ENCODE results near the gene OBP2B. TPM values are rescaled to one million over a fixed set of nuclear protein-coding genes. Genes with fewer than 3 reads are reported as not detected.

The OBP2B gene
- polyA plus RNA-seq, 3 donors, result not detected

DNA sequence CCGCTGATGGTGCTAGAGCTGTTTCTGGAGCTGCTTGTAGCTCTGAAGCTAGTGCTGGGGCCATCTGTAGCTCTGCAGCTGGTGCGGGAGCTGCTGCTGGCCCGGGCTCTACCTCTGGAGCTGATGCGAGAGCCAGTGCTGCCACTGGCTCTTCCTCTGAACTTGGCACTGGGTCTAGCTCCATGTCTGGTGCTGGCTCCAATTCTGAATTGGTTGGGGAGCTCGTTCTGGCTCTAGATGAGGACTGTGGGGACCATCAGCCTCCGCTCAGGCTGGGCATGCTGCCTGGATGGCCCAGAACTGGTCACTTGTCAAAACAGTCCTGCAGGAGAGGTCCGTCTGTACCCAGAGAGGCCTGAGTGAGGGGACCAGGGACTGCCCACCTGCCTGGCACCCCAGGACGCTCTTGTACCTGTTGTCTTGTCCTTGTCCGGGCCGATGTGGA lies 21.5 kb downstream of the OBP2B start:
- Histone ChIP-seq H3K4me3 (replicated peaks in 1 of 3; ENCODE audit: low read depth in 2 of 3, low read length in 3 of 3) (no peak overlapping the region), H3K27me3 (ENCODE audit: control insufficient read depth in 2 of 2, insufficient read depth in 2 of 2, low read length in 2 of 2) (peaks cover 0 to 9% of the 10 kb centered on the region in 2 donors)
- intact Hi-C loops (cut with micrococcal nuclease), result loop anchor here in 1 of 2 donors (2.0 to 10.0 kb wide), 2 partner anchors 147 to 299 kb away; partner anchors contain the start of gene SURF6

DNA sequence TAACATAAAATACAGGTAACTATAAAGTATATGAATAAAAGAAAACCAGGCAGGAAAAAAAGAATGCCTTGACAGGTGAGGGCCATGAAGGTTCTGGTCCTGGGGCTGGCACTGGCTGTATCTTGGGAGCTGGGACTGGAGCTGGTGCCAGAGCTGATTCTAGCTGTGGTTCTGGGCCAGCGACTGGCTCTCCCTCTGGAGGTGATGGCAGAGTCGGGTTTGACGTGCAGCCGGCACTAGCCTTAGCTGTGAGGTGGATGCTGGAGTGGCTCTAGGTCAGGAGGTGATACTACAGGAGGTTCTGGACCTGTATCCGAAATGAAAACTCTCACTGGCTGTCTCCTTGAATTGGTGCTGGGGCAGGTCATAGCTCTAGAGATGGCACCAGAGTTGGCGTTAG lies 22.3 kb downstream of the OBP2B start:
- no peaks in the 10 kb centered on the region for H3K36me3 ChIP-seq (replicated peaks in 1 of 2; ENCODE audit: control insufficient read depth in 1 of 2, insufficient read depth in 2 of 2, low read length in 2 of 2)
- DNase-seq, result no peak
- H3K27ac ChIP-seq (ENCODE audit: low read depth in 1 of 2, low read length in 2 of 2), result no peak overlapping the region
- peaks cover 6 to 15% of the 10 kb centered on the region in 2 donors for H3K4me1 ChIP-seq (ENCODE audit: control insufficient read depth in 1 of 2, insufficient read depth in 2 of 2, low read length in 2 of 2)
- H3K27me3 ChIP-seq (ENCODE audit: control insufficient read depth in 2 of 2, insufficient read depth in 2 of 2, low read length in 2 of 2), result peaks cover 0 to 9% of the 10 kb centered on the region in 2 donors
- H3K4me1 Mint-ChIP-seq, result peaks cover 13% of the 10 kb centered on the region
- no peak overlapping the region for H3K4me3 ChIP-seq (replicated peaks in 1 of 3; ENCODE audit: low read depth in 2 of 3, low read length in 3 of 3)
- peaks cover 7 to 16% (median 15%) of the 10 kb centered on the region in 3 donors for H3K27me3 Mint-ChIP-seq (ENCODE audit: low read depth in 3 of 3)
- TF ChIP-seq, protein P1, sequence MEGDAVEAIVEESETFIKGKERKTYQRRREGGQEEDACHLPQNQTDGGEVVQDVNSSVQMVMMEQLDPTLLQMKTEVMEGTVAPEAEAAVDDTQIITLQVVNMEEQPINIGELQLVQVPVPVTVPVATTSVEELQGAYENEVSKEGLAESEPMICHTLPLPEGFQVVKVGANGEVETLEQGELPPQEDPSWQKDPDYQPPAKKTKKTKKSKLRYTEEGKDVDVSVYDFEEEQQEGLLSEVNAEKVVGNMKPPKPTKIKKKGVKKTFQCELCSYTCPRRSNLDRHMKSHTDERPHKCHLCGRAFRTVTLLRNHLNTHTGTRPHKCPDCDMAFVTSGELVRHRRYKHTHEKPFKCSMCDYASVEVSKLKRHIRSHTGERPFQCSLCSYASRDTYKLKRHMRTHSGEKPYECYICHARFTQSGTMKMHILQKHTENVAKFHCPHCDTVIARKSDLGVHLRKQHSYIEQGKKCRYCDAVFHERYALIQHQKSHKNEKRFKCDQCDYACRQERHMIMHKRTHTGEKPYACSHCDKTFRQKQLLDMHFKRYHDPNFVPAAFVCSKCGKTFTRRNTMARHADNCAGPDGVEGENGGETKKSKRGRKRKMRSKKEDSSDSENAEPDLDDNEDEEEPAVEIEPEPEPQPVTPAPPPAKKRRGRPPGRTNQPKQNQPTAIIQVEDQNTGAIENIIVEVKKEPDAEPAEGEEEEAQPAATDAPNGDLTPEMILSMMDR (IDR thresholded peaks at IDR 0.05), result no peak
- peaks cover 0 to 2% (median 0%) of the 10 kb centered on the region in 7 donors for H3K9me3 Mint-ChIP-seq
- H3K79me2 ChIP-seq (ENCODE audit: insufficient read depth, low read length), result no peaks in the 10 kb centered on the region
- H3K9ac ChIP-seq (ENCODE audit: insufficient read depth, low read length, poor library complexity, severe bottlenecking), result no peak overlapping the region
- no peaks in the 10 kb centered on the region for H3K9me3 ChIP-seq (replicated peaks in 1 of 2; ENCODE audit: control insufficient read depth in 1 of 2, insufficient read depth in 1 of 2, low read length in 2 of 2)
- H3K27ac Mint-ChIP-seq, result no peak overlapping the region
- no peak overlapping the region for H3K4me3 Mint-ChIP-seq
- no peaks in the 10 kb centered on the region for H3K36me3 Mint-ChIP-seq
- intact Hi-C loops (cut with micrococcal nuclease), result loop anchor here in 1 of 2 donors (2.0 to 10.0 kb wide), 2 partner anchors 148 to 300 kb away; partner anchors contain the start of gene SURF6
- no peak overlapping the region for H2AFZ ChIP-seq (ENCODE audit: insufficient read depth, low read depth, low read length, poor library complexity, severe bottlenecking)
- H3K4me2 ChIP-seq (replicated peaks; ENCODE audit: extremely low read depth, low read length, poor library complexity, severe bottlenecking), result no peak overlapping the region
- no peaks in the 10 kb centered on the region for H4K20me1 ChIP-seq (ENCODE audit: insufficient read depth, low read length)
- 98% methylated on average over 6 of the region's 6 CpGs for WGBS (ENCODE audit: insufficient coverage)

More for the DNA sequence above, 21.5 kb downstream of the OBP2B start:
- DNase-seq, result no peak
- Histone ChIP-seq H3K27ac (ENCODE audit: low read depth in 1 of 2, low read length in 2 of 2) (no peak overlapping the region), H3K4me2 (replicated peaks; ENCODE audit: extremely low read depth, low read length, poor library complexity, severe bottlenecking) (no peak overlapping the region), H3K9ac (ENCODE audit: insufficient read depth, low read length, poor library complexity, severe bottlenecking) (no peak overlapping the region), H3K79me2 (ENCODE audit: insufficient read depth, low read length) (no peaks in the 10 kb centered on the region), H2AFZ (ENCODE audit: insufficient read depth, low read depth, low read length, poor library complexity, severe bottlenecking) (no peak overlapping the region), H3K4me1 (ENCODE audit: control insufficient read depth in 1 of 2, insufficient read depth in 2 of 2, low read length in 2 of 2) (peaks cover 6 to 15% of the 10 kb centered on the region in 2 donors), H3K9me3 (replicated peaks in 1 of 2; ENCODE audit: control insufficient read depth in 1 of 2, insufficient read depth in 1 of 2, low read length in 2 of 2) (no peaks in the 10 kb centered on the region), H3K36me3 (replicated peaks in 1 of 2; ENCODE audit: control insufficient read depth in 1 of 2, insufficient read depth in 2 of 2, low read length in 2 of 2) (no peaks in the 10 kb centered on the region), H4K20me1 (ENCODE audit: insufficient read depth, low read length) (no peaks in the 10 kb centered on the region)
- TF ChIP-seq, protein P1 (IDR thresholded peaks at IDR 0.05), result no peak
- WGBS (ENCODE audit: insufficient coverage), result 96% methylated on average over 8 of the region's 10 CpGs
- Mint-ChIP-seq H3K27me3 (ENCODE audit: low read depth in 3 of 3) (peaks cover 7 to 16% (median 16%) of the 10 kb centered on the region in 3 donors), H3K27ac (no peak overlapping the region), H3K4me3 (no peak overlapping the region), H3K9me3 (peaks cover 0 to 2% (median 0%) of the 10 kb centered on the region in 7 donors), H3K4me1 (peaks cover 13% of the 10 kb centered on the region), H3K36me3 (no peaks in the 10 kb centered on the region)
